SK-N-SH (cell line): Measurements from ENCODE around the gene RANBP10.

Experiments used
- CHD2 ChIP-seq: fragments of 150-350 bp; IDR thresholded peaks from 2 replicates; pipeline ENCODE4 v1.6.1; 2018; ENCODE audit warnings: low read length; ENCODE audit not compliant: partially characterized antibody
- CTCF ChIP-seq: fragments of 200-600 bp; sonication (generic); IDR thresholded peaks from 2 replicates; pipeline ENCODE4 v1.6.1; 2017; ENCODE audit warnings: antibody characterized with exemption, mild to moderate bottlenecking, moderate library complexity
- ELF1 ChIP-seq: IDR thresholded peaks from 2 replicates; pipeline ENCODE4 v1.4.0; 2012
- EP300 ChIP-seq, 2 experiments: IDR thresholded peaks; 2 replicates each; pipeline versions ENCODE4 v1.4.0 to v1.6.1; 2012; ENCODE audit warnings: borderline replicate concordance in 1 of 2, low read depth in 1 of 2, low read length in 1 of 2
- EZH2phosphoT487 ChIP-seq: fragments of 200-600 bp; sonication (generic); IDR thresholded peaks from 2 replicates; pipeline ENCODE4 v1.6.1; 2017; ENCODE audit warnings: low read depth, mixed run types, mild to moderate bottlenecking, antibody characterized with exemption, moderate library complexity, borderline replicate concordance
- FOXM1 ChIP-seq: IDR thresholded peaks from 2 replicates; pipeline ENCODE4 v1.4.0; 2012; ENCODE audit warnings: low read depth, mild to moderate bottlenecking
- GABPA ChIP-seq: IDR thresholded peaks from 2 replicates; pipeline ENCODE4 v1.4.0; 2012; ENCODE audit warnings: low read depth, mild to moderate bottlenecking
- IRF3 ChIP-seq: fragments of 150-350 bp; IDR thresholded peaks from 2 replicates; pipeline ENCODE4 v1.6.1; 2016; ENCODE audit warnings: mild to moderate bottlenecking, low read depth, low read length
- RAD21 ChIP-seq: IDR thresholded peaks from 2 replicates; pipeline ENCODE4 v1.6.1; 2012; ENCODE audit warnings: mild to moderate bottlenecking, low read length
- SIN3A ChIP-seq: IDR thresholded peaks from 2 replicates; pipeline ENCODE4 v1.6.1; 2012; ENCODE audit warnings: low read depth, mild to moderate bottlenecking, low read length, moderate library complexity, borderline replicate concordance
- TCF12 ChIP-seq: IDR thresholded peaks from 2 replicates; pipeline ENCODE4 v1.4.0; 2012
- YY1 ChIP-seq: IDR thresholded peaks from 2 replicates; pipeline ENCODE4 v1.4.0; 2012; ENCODE audit warnings: low read depth, mild to moderate bottlenecking

- TF ChIP-seq ELF1 (no peak), CTCF (no peak), EP300 (IDR thresholded peaks at IDR 0.05; ENCODE audit: borderline replicate concordance in 1 of 2, low read depth in 1 of 2, low read length in 1 of 2) (no peak), CHD2 (no peak), YY1 (no peak), TCF12 (no peak), FOXM1 (no peak), EZH2phosphoT487 (no peak), GABPA (no peak), RAD21 (no peak), SIN3A (no peak), IRF3 (no peak)
Measured at GRCh38 chr16:67848118-67848517, 41.8 kb upstream of the RANBP10 start.
